ENCODE measurements around the gene IL1B. TPM values are rescaled to one million over a fixed set of nuclear protein-coding genes. Genes with fewer than 3 reads are reported as not detected.

The IL1B gene
- total RNA-seq = 0.23 and 0.44 TPM in 2 replicates

DNA sequence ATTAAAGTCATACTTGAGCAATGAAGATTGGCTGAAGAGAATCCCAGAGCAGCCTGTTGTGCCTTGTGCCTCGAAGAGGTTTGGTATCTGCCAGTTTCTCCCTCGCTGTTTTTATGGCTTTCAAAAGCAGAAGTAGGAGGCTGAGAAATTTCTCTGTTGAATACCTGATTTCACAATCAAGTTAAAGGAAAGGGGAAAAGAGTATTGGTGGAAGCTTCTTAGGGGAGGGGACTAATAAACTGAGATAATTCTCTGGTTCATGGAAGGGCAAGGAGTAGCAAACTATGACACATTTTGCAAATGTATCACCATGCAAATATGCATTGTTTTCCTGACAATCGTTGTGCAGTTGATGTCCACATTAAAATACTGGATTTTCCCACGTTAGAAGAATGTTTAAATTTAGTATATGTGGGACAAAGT lies at the start of gene IL1B:
Gene IL1B, minus strand, starts transcription at position 85 of the 423 bp plus-strand sequence. CDS start 550 bp downstream, outside the sequence.
- no peaks in the 10 kb centered on the region for H3K9me3 Mint-ChIP-seq
- H3K36me3 Mint-ChIP-seq (ENCODE audit: low read depth) = no peaks in the 10 kb centered on the region
- H3K27me3 Mint-ChIP-seq (ENCODE audit: insufficient read depth) = peaks cover 38% of the 10 kb centered on the region
- intact Hi-C loops (cut with micrococcal nuclease) = no loop called here
- no peak within 1 kb of the TSS for H3K27ac Mint-ChIP-seq
- no peak for DNase-seq (ENCODE audit: low spot score)
- no peaks in the 10 kb centered on the region for H3K4me1 Mint-ChIP-seq (ENCODE audit: low read depth)
- H3K4me3 Mint-ChIP-seq = no peak within 1 kb of the TSS

DNA sequence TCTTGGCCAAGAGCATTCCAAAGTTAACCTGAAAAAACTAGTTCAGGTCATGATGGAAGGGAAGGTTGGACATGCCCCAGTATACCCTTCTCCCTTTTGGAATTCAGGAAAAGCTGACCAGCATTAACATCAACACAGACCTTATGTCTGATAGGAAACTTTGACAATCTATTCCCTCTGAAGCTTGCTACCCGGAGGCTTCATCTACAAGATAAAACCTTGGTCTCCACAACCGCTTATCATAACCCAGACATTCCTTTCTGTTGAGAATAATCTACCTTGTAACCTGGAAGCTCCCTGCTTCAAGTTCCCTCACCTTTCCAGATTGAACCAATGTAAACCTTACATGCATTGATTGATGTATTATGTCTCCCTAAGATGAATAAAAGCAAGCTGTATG lies 49.7 kb upstream of the IL1B start:
- no peaks in the 10 kb centered on the region for H3K9me3 Mint-ChIP-seq
- H3K27me3 Mint-ChIP-seq (ENCODE audit: insufficient read depth) = peaks cover 11% of the 10 kb centered on the region
- no peaks in the 10 kb centered on the region for H3K36me3 Mint-ChIP-seq (ENCODE audit: low read depth)
- no peak overlapping the region for H3K4me3 Mint-ChIP-seq
- DNase-seq (ENCODE audit: low spot score) = no peak
- H3K4me1 Mint-ChIP-seq (ENCODE audit: low read depth) = peaks cover 18% of the 10 kb centered on the region
- no peak overlapping the region for H3K27ac Mint-ChIP-seq
- intact Hi-C loops (cut with micrococcal nuclease) = no loop called here

DNA sequence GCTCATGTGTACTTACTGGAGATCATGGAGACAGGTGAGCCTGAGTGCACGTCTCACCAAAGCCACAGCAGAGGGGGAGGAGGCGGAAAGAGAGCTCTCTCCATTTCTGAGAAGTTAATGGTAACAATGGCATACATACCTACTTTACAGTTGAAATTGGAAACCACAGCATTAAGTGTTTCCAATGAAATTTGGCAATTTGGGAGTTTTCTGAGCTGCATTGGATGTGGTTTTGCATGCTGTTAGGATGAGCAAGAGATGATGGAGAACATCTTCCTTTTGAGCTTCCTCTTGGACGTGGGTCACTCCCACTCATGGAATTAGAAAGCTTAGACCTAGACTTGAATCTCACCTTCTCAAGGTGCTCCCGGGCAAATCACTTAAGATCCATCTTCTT lies 48.9 kb upstream of the IL1B start:
- Mint-ChIP-seq H3K27ac (peak overlapping the region; percentile 47), H3K9me3 (no peaks in the 10 kb centered on the region), H3K4me1 (ENCODE audit: low read depth) (peaks cover 26% of the 10 kb centered on the region), H3K36me3 (ENCODE audit: low read depth) (no peaks in the 10 kb centered on the region), H3K27me3 (ENCODE audit: insufficient read depth) (peaks cover 11% of the 10 kb centered on the region), H3K4me3 (no peak overlapping the region)
- intact Hi-C loops (cut with micrococcal nuclease) = loop anchor here (1.0 to 2.0 kb wide), 5 partner anchors 31 to 285 kb away; no protein-coding TSS in a partner anchor
- DNase-seq (ENCODE audit: low spot score) = no peak

DNA sequence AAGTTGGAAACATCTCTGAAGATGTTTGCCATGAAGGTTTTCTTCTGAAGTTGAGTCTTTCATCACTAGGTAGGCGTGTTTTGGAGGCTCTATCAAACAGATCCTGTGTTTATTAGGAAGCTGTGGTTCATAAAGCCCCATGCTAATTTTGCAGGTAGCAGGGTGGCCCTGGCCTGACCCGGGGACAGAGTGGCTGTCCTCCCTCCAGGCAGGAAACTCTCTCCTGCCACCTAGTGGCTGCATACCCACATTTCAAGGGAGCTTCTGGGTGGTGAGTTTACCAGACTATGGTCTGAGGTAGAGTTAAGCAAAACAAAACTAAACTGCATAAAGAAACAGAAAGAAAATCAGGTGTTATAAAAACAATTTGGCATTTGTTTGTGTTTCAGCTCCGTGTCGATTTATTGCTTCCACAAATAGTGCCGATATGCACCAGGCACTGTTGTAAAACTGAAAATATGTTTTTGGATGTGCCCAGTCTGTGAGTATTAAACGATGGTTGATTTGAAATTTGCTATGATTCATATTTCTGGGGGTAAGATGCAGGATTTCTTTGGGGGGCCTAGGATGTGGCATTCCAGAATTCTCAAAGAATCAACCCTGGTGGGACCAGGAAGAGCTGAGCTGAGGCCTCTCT lies 48.4 kb upstream of the IL1B start:
- H3K9me3 Mint-ChIP-seq = no peaks in the 10 kb centered on the region
- H3K4me3 Mint-ChIP-seq = no peak overlapping the region
- intact Hi-C loops (cut with micrococcal nuclease) = loop anchor here (1.0 to 2.0 kb wide), 5 partner anchors 32 to 284 kb away; no protein-coding TSS in a partner anchor
- peak; percentile 64 for DNase-seq (ENCODE audit: low spot score)
- no peaks in the 10 kb centered on the region for H3K36me3 Mint-ChIP-seq (ENCODE audit: low read depth)
- H3K27ac Mint-ChIP-seq = peak overlapping the region; percentile 47
- peaks cover 31% of the 10 kb centered on the region for H3K4me1 Mint-ChIP-seq (ENCODE audit: low read depth)
- H3K27me3 Mint-ChIP-seq (ENCODE audit: insufficient read depth) = peaks cover 11% of the 10 kb centered on the region

DNA sequence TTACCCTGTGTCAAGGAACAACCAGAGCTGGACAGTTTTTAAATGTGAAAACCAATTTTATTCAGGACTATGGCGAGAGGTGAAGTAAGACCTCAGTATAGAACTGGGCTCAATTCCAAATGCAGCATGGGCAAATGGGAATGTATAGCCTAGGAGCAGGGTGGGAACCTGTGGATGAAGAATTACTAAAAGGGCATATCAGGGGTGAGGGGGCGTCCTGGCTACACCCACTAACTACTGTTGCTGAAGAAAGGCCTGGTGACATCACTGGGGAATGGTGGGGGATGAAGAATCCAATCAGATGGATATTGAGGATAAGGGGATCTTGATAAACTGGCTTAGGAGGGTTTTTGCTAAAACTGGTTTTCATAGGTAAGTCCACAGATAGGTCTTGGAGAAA lies 47.1 kb upstream of the IL1B start:
- DNase-seq (ENCODE audit: low spot score) = no peak
- intact Hi-C loops (cut with micrococcal nuclease) = loop anchor here (2.0 kb wide), 2 partner anchors 33 to 283 kb away; no protein-coding TSS in a partner anchor
- Mint-ChIP-seq H3K36me3 (ENCODE audit: low read depth) (no peaks in the 10 kb centered on the region), H3K4me3 (no peak overlapping the region), H3K27ac (no peak overlapping the region), H3K9me3 (no peaks in the 10 kb centered on the region), H3K4me1 (ENCODE audit: low read depth) (peaks cover 35% of the 10 kb centered on the region), H3K27me3 (ENCODE audit: insufficient read depth) (peaks cover 11% of the 10 kb centered on the region)

DNA sequence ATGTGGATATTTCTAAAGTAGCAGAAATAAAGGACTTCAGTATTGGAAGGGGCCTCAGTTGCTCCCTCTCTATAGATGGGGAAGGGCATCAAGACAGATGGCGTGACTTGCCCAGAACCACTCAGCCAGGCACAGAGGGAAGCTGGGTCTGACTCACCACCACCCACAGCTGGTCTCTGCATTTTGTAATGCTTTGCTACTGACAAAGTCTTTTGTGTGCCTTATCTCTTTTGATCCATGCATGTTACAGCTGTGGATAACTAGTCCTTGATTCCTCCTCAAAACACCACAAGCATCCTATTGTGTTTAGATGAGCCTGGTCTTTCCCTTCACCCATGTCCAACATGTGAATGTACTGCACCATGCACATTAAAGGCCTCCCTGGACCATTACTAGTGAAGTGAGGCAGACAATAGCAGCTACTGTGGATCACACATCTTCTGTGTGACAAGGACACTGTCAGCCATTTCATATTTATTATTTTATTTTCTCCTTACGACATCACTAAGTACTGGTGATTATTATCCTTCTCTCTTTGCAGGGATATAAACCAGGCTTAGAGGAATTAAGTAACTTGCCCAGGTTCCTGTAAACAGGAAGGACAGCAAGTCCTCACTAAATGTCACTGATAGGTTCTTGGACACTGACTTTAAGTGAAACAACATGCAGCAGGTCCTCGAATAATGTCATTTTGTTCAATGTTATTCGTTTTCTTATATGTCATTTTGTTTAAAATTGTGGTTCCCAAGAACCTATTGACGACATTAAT lies 44.8 kb upstream of the IL1B start:
- Mint-ChIP-seq H3K36me3 (ENCODE audit: low read depth) (no peaks in the 10 kb centered on the region), H3K9me3 (no peaks in the 10 kb centered on the region), H3K4me3 (peak overlapping the region; percentile 32), H3K4me1 (ENCODE audit: low read depth) (peaks cover 35% of the 10 kb centered on the region), H3K27ac (peak overlapping the region; percentile 32), H3K27me3 (ENCODE audit: insufficient read depth) (peaks cover 6% of the 10 kb centered on the region)
- intact Hi-C loops (cut with micrococcal nuclease) = loop anchor here (1.0 kb wide), 1 partner anchor 40 kb away; no protein-coding TSS in a partner anchor
- no peak for DNase-seq (ENCODE audit: low spot score)

DNA sequence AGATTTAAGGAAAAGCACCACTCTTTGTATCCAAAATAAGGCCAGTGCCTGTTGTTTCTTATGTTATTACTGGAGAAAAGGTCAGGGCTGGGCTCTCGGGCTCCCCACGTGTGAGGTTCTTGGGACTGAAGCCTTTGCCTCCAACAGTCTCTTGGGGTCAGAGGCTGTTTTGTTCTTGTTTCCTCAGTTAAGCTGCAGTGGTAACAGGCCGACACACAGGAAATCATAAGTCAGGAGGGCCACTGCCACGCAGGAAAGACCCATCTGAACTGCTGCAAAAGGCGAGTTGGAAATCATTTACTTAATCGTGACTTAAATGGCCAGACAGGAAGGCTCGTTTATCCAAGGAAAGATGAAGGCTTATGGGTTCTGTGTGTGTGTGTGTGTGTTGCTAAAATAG lies 44.1 kb upstream of the IL1B start:
- intact Hi-C loops (cut with micrococcal nuclease) = loop anchor here (1.0 kb wide), 1 partner anchor 41 kb away; no protein-coding TSS in a partner anchor
- H3K4me3 Mint-ChIP-seq = no peak overlapping the region
- H3K9me3 Mint-ChIP-seq = no peaks in the 10 kb centered on the region
- DNase-seq (ENCODE audit: low spot score) = no peak
- peaks cover 6% of the 10 kb centered on the region for H3K27me3 Mint-ChIP-seq (ENCODE audit: insufficient read depth)
- H3K4me1 Mint-ChIP-seq (ENCODE audit: low read depth) = peaks cover 34% of the 10 kb centered on the region
- H3K36me3 Mint-ChIP-seq (ENCODE audit: low read depth) = no peaks in the 10 kb centered on the region
- H3K27ac Mint-ChIP-seq = peak overlapping the region; percentile 56

DNA sequence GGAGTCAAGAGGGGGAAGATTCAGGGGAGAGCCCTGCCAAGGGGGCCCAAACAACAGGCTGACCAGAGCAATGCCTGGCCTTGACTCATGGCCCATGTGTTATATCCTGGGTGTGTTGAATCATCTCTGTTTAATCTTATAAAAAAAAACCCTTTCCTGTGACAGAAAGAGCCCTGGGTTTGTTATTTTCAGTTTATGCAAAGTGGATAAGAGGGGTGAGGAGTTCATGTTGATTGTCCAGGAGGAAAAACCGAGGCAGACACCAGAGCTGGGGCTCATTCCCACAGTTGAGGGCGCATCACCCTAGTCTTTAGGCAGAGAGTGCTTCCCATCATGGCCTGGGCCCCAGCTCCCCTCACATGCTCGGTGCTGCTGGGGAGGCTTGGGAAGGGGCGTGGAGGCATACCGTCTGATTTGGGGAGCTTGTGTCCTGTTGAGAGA lies 43.5 kb upstream of the IL1B start:
- intact Hi-C loops (cut with micrococcal nuclease) = no loop called here
- Mint-ChIP-seq H3K4me3 (no peak overlapping the region), H3K27me3 (ENCODE audit: insufficient read depth) (peaks cover 6% of the 10 kb centered on the region), H3K36me3 (ENCODE audit: low read depth) (no peaks in the 10 kb centered on the region), H3K27ac (peak overlapping the region; percentile 49), H3K4me1 (ENCODE audit: low read depth) (peaks cover 28% of the 10 kb centered on the region), H3K9me3 (no peaks in the 10 kb centered on the region)
- DNase-seq (ENCODE audit: low spot score) = no peak

DNA sequence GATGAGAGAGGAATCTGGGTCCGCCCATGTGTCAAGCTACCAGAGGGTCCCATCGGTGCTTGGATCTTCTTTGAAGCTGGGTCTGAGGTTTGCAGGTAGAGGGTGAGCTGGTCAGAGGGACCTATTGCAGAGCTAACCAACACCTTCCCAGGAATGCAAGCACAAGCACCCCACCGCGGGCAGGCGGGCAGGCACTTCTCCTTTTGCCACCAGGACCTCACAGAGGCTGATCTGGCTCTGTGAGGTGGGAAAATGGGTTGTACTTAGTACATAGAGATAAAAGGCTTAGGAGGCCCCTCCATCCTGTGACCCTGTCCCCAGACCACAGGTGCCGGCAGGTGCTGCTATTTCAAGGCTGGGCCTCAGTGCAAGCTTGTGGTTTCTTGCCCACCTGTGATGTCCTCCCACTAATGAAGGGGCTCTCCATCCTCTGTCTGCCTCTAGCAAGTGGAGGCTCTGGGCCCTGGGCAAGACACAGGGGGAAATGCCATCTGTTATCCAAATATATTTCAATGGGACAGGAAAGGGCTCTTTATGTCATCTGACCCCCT lies 43.0 kb upstream of the IL1B start:
- DNase-seq (ENCODE audit: low spot score) = no peak
- no peaks in the 10 kb centered on the region for H3K36me3 Mint-ChIP-seq (ENCODE audit: low read depth)
- H3K27ac Mint-ChIP-seq = no peak overlapping the region
- H3K4me1 Mint-ChIP-seq (ENCODE audit: low read depth) = peaks cover 23% of the 10 kb centered on the region
- peaks cover 6% of the 10 kb centered on the region for H3K27me3 Mint-ChIP-seq (ENCODE audit: insufficient read depth)
- no peak overlapping the region for H3K4me3 Mint-ChIP-seq
- H3K9me3 Mint-ChIP-seq = no peaks in the 10 kb centered on the region
- intact Hi-C loops (cut with micrococcal nuclease) = no loop called here

DNA sequence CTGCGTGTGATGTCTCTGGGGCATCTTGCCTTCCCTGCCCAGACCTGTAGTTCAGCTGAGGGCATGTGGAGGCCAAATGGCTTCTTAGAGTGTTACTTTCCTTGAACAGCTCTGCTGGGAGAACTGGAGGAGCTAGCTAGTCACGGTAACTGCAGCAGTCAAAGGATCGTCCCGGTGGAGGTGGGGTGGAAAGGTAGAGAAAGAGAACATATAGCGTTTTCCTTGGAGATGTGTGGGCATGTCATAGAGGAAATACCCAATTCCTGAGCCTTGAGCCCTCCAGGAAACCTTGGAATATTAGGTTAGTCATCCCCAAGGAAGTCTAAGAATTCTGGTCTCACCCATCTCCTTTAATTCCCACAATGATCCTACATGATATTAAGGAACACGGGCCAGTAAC lies 40.8 kb upstream of the IL1B start:
- no peak overlapping the region for H3K4me3 Mint-ChIP-seq
- no peaks in the 10 kb centered on the region for H3K9me3 Mint-ChIP-seq
- no peaks in the 10 kb centered on the region for H3K36me3 Mint-ChIP-seq (ENCODE audit: low read depth)
- peaks cover 20% of the 10 kb centered on the region for H3K4me1 Mint-ChIP-seq (ENCODE audit: low read depth)
- no peak overlapping the region for H3K27ac Mint-ChIP-seq
- peaks cover 16% of the 10 kb centered on the region for H3K27me3 Mint-ChIP-seq (ENCODE audit: insufficient read depth)
- intact Hi-C loops (cut with micrococcal nuclease) = no loop called here
- no peak for DNase-seq (ENCODE audit: low spot score)

DNA sequence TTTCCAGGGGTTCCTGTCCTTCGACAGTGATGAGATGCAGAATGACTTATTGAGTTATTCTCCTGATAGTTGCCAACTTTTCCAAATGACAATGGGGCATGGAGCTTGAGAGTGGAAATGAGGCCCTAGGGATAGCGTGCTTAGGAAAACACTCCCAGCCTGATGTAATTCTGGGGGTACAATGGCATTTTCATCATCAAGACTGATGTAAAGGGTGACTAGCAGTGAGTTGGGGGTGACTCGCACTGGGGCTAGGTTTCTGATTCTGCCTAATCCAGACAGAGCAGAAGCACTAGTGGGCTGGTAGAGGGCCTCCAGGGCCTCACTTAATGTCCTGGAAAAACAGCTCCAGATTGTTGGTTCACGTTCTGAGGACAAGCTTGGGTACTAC lies 40.4 kb upstream of the IL1B start:
- Mint-ChIP-seq H3K4me3 (no peak overlapping the region), H3K9me3 (no peaks in the 10 kb centered on the region), H3K27me3 (ENCODE audit: insufficient read depth) (peaks cover 19% of the 10 kb centered on the region), H3K36me3 (ENCODE audit: low read depth) (no peaks in the 10 kb centered on the region), H3K4me1 (ENCODE audit: low read depth) (peaks cover 20% of the 10 kb centered on the region), H3K27ac (no peak overlapping the region)
- intact Hi-C loops (cut with micrococcal nuclease) = no loop called here
- no peak for DNase-seq (ENCODE audit: low spot score)

DNA sequence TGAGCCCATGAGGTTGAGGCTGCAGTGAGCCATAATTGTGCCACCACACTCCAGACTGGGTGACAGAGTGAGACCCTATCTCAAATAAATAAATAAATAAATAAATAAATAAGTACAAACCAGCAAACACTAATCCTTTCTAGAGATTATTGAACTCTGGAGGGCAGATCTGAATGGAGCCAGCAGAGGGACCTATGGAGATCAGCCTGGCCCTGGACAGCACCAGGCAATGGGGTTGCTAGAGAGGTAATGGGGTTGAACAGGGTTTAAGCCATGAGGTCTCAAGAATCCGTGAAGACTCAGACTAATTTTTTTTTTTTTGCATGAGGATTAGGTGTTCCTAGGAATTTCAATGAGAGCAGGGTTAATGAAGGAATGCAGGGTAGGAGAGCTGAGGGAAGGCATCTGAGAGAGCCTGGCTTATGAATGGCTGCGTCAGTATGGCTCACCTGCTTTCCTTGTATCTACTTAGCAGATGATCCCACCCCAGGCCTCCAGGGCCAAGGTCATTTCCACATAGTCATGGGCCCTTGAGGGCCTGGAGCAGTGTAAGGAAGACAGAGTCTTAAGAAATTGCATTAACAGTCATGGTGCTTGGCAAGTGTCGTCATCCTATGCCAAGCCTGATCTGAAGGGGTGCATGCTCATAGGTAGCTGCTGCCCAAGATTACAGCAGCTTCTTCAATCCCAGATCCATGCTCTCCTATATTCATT lies 39.8 kb upstream of the IL1B start:
- intact Hi-C loops (cut with micrococcal nuclease) = no loop called here
- Mint-ChIP-seq H3K4me1 (ENCODE audit: low read depth) (peaks cover 17% of the 10 kb centered on the region), H3K36me3 (ENCODE audit: low read depth) (no peaks in the 10 kb centered on the region), H3K27me3 (ENCODE audit: insufficient read depth) (peaks cover 21% of the 10 kb centered on the region), H3K4me3 (no peak overlapping the region), H3K9me3 (no peaks in the 10 kb centered on the region), H3K27ac (no peak overlapping the region)
- no peak for DNase-seq (ENCODE audit: low spot score)
